ENCODE results near the gene GYG2. TPM values are rescaled to one million over a fixed set of nuclear protein-coding genes. Genes with fewer than 3 reads are reported as not detected.

The GYG2 gene
- total and polyA plus RNA-seq, 2 of the 13 experiments (the other 11 are each of a cell fraction or from before 2014, with no cell fraction given): 20.0 to 24.3 TPM

- TF ChIP-seq AFF4 (CRISPR knock-in tag; IDR thresholded peaks at IDR 0.05) (no peak), ZNF235 (CRISPR knock-in tag; IDR thresholded peaks at IDR 0.05; ENCODE audit: borderline replicate concordance) (no peak), ZNF788 (CRISPR knock-in tag; IDR thresholded peaks at IDR 0.05; ENCODE audit: borderline replicate concordance) (no peak), POGK (CRISPR knock-in tag; conservative IDR thresholded peaks at IDR 0.05) (no peak), ZBTB43 (CRISPR knock-in tag; conservative IDR thresholded peaks at IDR 0.05) (no peak), KAT7 (CRISPR knock-in tag; IDR thresholded peaks at IDR 0.05; ENCODE audit: borderline replicate concordance) (no peak), ZNF496 (CRISPR knock-in tag; IDR thresholded peaks at IDR 0.05; ENCODE audit: insufficient replicate concordance) (no peak), NR2C2 (CRISPR knock-in tag; IDR thresholded peaks at IDR 0.05; ENCODE audit: borderline replicate concordance) (no peak), ZNF101 (CRISPR knock-in tag; IDR thresholded peaks at IDR 0.05; ENCODE audit: borderline replicate concordance, low read depth) (no peak), TCF12 (IDR thresholded peaks at IDR 0.05) (no peak), TCF12 (CRISPR knock-in tag; IDR thresholded peaks at IDR 0.05) (no peak), NR2F2 (IDR thresholded peaks at IDR 0.05; ENCODE audit: borderline replicate concordance, low read depth) (no peak)
- Histone ChIP-seq H2AFZ (ENCODE audit: low read length) (no peak overlapping the region), H3K4me2 (ENCODE audit: low read depth, low read length) (no peak overlapping the region), H3K79me2 (ENCODE audit: insufficient read depth, low read length) (no peaks in the 10 kb centered on the region), H4K20me1 (ENCODE audit: insufficient read depth, low read length) (no peaks in the 10 kb centered on the region), H3K9me3 (ENCODE audit: low read length) (no peaks in the 10 kb centered on the region), H3K36me3 (replicated peaks in 1 of 2; ENCODE audit: control insufficient read depth in 1 of 2, insufficient read depth in 2 of 2, low read length in 2 of 2) (no peaks in the 10 kb centered on the region; a peak in 1 of 5 replicates), H3K27ac (ENCODE audit: extremely low read length, insufficient read depth, low read length) (no peak overlapping the region), H3K4me3 (replicated peaks in 1 of 3; ENCODE audit: insufficient read depth in 1 of 3, low read depth in 2 of 3, low read length in 3 of 3) (no peak overlapping the region), H3K27me3 (ENCODE audit: control insufficient read depth in 1 of 2, insufficient read depth in 2 of 2, low read length in 2 of 2) (no peaks in the 10 kb centered on the region), H3K9ac (ENCODE audit: insufficient read depth, low read depth, low read length) (no peak overlapping the region), H3K4me1 (ENCODE audit: insufficient read depth, low read length) (peaks cover 17% of the 10 kb centered on the region)
- FAIRE-seq (no peak), DNase-seq (ENCODE audit: low spot score) (no peak), ATAC-seq (no peak)
- CTCF ChIA-PET (ENCODE audit: low intra/inter-chr PET ratio, low total read pairs): no interaction called here
- POLR2A ChIA-PET: no interaction called here
- BruUV-seq (replicated peaks): no TSS peak
- intact Hi-C loops (cut with micrococcal nuclease; ENCODE audit: unreplicated experiment) (no loop called here), in situ Hi-C loops (cut with HindIII; ENCODE audit: extremely low pct_ligation_motif_present, low pct_unique_long_range_greater_than_20kb) (no loop called here)
These were observed 18.3 kb downstream of the GYG2 start for GRCh38 chrX:2846992-2847391.
